HG02981 (cell line): Measurements from ENCODE around the gene EPHA8.

Source experiments
- ATAC-seq: cut with Tn5 transposase; IDR thresholded peaks from one replicate; pipeline ENCODE4 v1.9.1; 2021; ENCODE audit warnings: mild to moderate bottlenecking, moderate library complexity; ENCODE audit not compliant: unreplicated experiment

The EPHA8 gene

GRCh38 chr1:22638476-22639234, 75.4 kb downstream of the EPHA8 start:
- ATAC-seq, result no peak

GRCh38 chr1:22639286-22639685, 76.0 kb downstream of the EPHA8 start:
- no peak for ATAC-seq

- ATAC-seq, result no peak
Observed at GRCh38 chr1:22641247-22641646, 78.0 kb downstream of the EPHA8 start.

- ATAC-seq, result no peak
Observed at GRCh38 chr1:22641906-22642636, 78.8 kb downstream of the EPHA8 start.

DNA sequence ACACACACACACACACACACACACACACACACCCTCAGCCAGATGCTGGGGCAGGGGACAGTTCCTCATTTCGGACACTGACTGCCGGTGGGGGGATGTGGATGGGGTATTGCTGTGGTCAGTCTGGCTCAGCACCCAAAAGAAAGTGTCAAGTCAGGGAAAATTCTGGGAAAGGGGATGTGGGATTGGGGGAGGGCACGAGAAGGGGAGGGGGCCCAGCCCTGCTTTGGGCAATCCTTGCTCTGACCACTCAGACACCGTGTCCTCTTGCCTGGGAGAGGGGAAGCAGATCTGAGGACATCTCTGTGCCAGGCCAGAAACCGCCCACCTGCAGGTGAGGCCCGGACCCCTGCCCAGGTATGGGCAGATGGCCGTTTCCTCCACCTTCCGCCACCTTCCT, 80.1 kb downstream of the EPHA8 start, which contains the start of gene C1QC:
Gene C1QC (plus strand): TSS at position 253 of the 400 bp plus-strand sequence. CDS start 391 bp downstream, outside the sequence.
- ATAC-seq, result no peak

GRCh38 chr1:22643928-22644327, 80.6 kb downstream of the EPHA8 start:
- ATAC-seq, result no peak

- no peak for ATAC-seq
Observed at GRCh38 chr1:22645931-22646330, 82.6 kb downstream of the EPHA8 start.

GRCh38 chr1:22646384-22646783, 83.1 kb downstream of the EPHA8 start:
- no peak for ATAC-seq

DNA sequence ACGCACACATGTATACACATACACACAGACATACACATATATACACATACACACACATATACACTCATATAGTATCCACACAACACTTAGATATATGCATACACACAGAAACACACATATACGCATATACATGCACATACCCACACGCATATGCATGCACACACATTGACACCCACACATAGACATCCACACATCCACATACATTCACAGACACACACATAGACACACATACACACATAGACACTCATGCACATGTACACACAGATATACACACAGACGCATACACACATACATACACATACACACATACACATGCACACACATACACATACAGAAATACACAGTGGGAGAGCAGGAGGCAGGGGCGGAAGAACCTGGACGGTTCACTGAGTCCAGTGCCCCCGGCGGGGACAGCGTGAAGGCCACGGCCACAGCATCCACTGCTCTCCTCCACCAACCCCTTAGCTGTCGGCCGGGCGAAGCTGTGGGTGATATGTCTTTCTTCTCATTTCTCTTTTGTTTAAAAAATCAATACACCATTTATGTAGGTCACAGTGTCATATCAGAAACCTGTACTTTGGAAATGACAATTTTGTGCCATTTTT, 86.9 kb downstream of the EPHA8 start:
- no peak for ATAC-seq

DNA sequence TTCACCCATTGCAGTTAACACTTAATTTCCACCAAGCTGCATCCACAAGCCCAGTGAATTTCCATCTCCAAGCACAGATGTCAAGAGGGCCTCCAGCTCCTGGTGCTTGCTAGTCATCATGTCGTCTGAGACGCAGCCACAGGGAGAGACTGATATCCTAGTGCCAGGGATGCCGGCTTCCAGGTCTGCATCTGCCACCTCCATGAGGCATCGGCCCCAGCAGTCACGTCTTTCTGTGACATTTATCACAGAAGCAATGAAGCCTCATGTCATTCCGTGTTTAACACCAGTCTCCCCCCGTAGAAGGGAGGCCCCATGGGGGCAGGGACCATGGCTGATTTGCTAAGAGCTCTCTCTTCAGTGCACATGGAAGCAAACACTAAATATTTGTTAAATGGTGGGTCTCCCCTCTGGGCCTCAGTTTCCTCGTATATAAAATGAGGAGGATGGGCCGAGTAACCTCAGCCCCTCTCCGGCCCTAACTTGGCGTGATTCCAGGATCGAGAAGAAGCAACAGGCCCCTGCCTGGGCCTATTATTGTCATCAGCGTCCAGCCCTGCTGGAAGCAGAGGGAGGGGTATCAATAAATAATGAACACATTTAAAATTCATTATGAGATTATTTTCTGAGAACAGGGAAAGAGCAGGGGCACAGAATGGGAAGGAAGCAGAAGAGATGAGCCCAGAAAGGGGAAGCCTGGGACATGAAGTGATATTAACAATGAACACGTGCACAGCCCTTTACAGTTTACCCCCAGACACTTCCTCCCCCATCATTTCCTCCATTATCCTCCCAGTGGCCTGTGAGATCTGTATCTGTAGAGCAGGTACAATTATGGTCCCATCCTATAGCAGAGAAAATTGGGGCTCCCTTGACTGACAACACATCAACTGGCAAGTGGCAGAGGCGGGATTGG, 88.9 kb downstream of the EPHA8 start:
- no peak for ATAC-seq

- ATAC-seq, result no peak
Observed at GRCh38 chr1:22652881-22653316, 89.6 kb downstream of the EPHA8 start, which contains the start of gene C1QB. C1QB (plus strand) TSS chr1:22653236; CDS start chr1:22659463, 6,227 bp downstream.
